SHP77 (cell line): Measurements from ENCODE around the gene S100A3.

Experiments used
- DNase-seq, 2 experiments: peaks; one replicate each; lab custom pipeline; 2025; lab: John Stamatoyannopoulos, UW

S100A3 gene

GRCh38 chr1:153509729-153510354 lies 39.2 kb downstream of the S100A3 start:
- DNase-seq = peak; percentile 76 to 85

GRCh38 chr1:153509036-153509435 lies 40.0 kb downstream of the S100A3 start:
- no peak for DNase-seq

- no peak for DNase-seq
Measured at GRCh38 chr1:153507926-153508583, 41.0 kb downstream of the S100A3 start.

- DNase-seq = no peak
Measured at GRCh38 chr1:153506831-153507413, 42.1 kb downstream of the S100A3 start.

GRCh38 chr1:153506386-153506785 lies 42.7 kb downstream of the S100A3 start:
- no peak for DNase-seq

GRCh38 chr1:153505576-153505975 lies 43.5 kb downstream of the S100A3 start:
- no peak for DNase-seq

- DNase-seq = no peak
Measured at GRCh38 chr1:153503766-153504165, 45.3 kb downstream of the S100A3 start.

GRCh38 chr1:153498746-153499145 lies 50.3 kb downstream of the S100A3 start:
- DNase-seq = no peak
